ENCODE measurements around the gene KLRF1.

KLRF1 gene

GRCh38 chr12:9827209-9827888 lies at the start of gene KLRF1:
Gene KLRF1 (plus strand): TSS chr12:9827481. CDS start chr12:9827545, 64 bp downstream.
- no peak for DNase-seq (ENCODE audit: low read depth)

GRCh38 chr12:9779209-9779608 lies 48.1 kb upstream of the KLRF1 start:
- no peak for DNase-seq (ENCODE audit: low read depth)

- DNase-seq (ENCODE audit: low read depth), result no peak
These were observed 45.9 kb upstream of the KLRF1 start for GRCh38 chr12:9781360-9781759.

- no peak for DNase-seq (ENCODE audit: low read depth)
These were observed 44.5 kb upstream of the KLRF1 start for GRCh38 chr12:9782547-9783382.

GRCh38 chr12:9784326-9784725 lies 43.0 kb upstream of the KLRF1 start:
- no peak for DNase-seq (ENCODE audit: low read depth)

- no peak for DNase-seq (ENCODE audit: low read depth)
These were observed 42.5 kb upstream of the KLRF1 start for GRCh38 chr12:9784816-9785215.

- no peak for DNase-seq (ENCODE audit: low read depth)
These were observed 40.3 kb upstream of the KLRF1 start for GRCh38 chr12:9786726-9787717.

GRCh38 chr12:9792185-9792900 lies 34.9 kb upstream of the KLRF1 start:
- no peak for DNase-seq (ENCODE audit: low read depth)

- no peak for DNase-seq (ENCODE audit: low read depth)
These were observed 34.2 kb upstream of the KLRF1 start for GRCh38 chr12:9792961-9793617.

GRCh38 chr12:9793779-9794395 lies 33.4 kb upstream of the KLRF1 start:
- no peak for DNase-seq (ENCODE audit: low read depth)

GRCh38 chr12:9794484-9795093 lies 32.7 kb upstream of the KLRF1 start:
- no peak for DNase-seq (ENCODE audit: low read depth)

GRCh38 chr12:9795945-9796344 lies 31.3 kb upstream of the KLRF1 start:
- DNase-seq (ENCODE audit: low read depth), result no peak

- DNase-seq (ENCODE audit: low read depth), result no peak
These were observed 30.9 kb upstream of the KLRF1 start for GRCh38 chr12:9796346-9796745.

- no peak for DNase-seq (ENCODE audit: low read depth)
These were observed 30.3 kb upstream of the KLRF1 start for GRCh38 chr12:9796971-9797370.

- peak; percentile 43 for DNase-seq (ENCODE audit: low read depth)
These were observed 29.3 kb upstream of the KLRF1 start for GRCh38 chr12:9797722-9798619.

GRCh38 chr12:9799961-9800360 lies 27.3 kb upstream of the KLRF1 start:
- DNase-seq (ENCODE audit: low read depth), result no peak

- no peak for DNase-seq (ENCODE audit: low read depth)
These were observed 21.4 kb upstream of the KLRF1 start for GRCh38 chr12:9805883-9806282.

- DNase-seq (ENCODE audit: low read depth), result no peak
These were observed 20.6 kb upstream of the KLRF1 start for GRCh38 chr12:9806714-9807113.

- DNase-seq (ENCODE audit: low read depth), result no peak
These were observed 18.8 kb upstream of the KLRF1 start for GRCh38 chr12:9808504-9808903.

Measured in activated T-cell treated with anti-CD3 and anti-CD28 coated beads for 48 hours (primary cell).